Suprapubic skin (tissue), 4 donors: Measurements from ENCODE around the gene CAPRIN1.

Experiments
- POLR2A ChIP-seq, 2 donors: fragments of 450-650 bp; IDR thresholded peaks; one replicate each; pipeline ENCODE4 v1.6.1; 2017; ENCODE audit warnings: antibody characterized with exemption in 2 of 2, mild to moderate bottlenecking in 2 of 2, moderate library complexity in 2 of 2
- POLR2AphosphoS5 ChIP-seq, 3 donors: sonication (generic); formaldehyde crosslinking; IDR thresholded peaks; one replicate each; pipeline ENCODE4 v1.6.1; 2017; ENCODE audit warnings: antibody characterized with exemption in 3 of 3
- TF ChIP-seq, protein P1 (sequence below), 2 donors: fragments of 200-600 bp in 1 of 2; fragments of 450-650 bp in 1 of 2; sonication (generic) in 1 of 2; IDR thresholded peaks; one replicate each; pipeline ENCODE4 v1.5.1; 2016 to 2019; ENCODE audit warnings: antibody characterized with exemption in 2 of 2, mild to moderate bottlenecking in 1 of 2, moderate library complexity in 1 of 2

DNA sequence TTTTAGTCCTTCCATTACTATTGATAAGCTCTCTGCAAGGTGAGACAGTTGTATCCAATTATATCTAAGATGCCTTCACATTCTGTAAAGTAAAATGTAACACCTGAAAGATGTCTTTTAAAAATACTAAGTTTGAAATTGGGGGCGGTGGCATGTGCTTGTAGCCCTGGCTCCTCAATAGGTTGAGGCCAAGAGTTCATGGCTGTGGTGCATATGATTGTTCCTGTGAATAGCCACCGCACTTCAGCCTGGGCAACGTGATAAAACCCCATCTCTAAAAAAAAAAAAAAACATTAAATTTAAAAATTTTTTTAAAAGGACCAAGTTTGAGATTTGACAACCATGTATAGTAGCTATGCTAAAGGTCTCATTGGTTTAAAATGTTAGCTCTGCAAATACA lies 20.5 kb downstream of the CAPRIN1 start:
- TF ChIP-seq POLR2A (IDR thresholded peaks at IDR 0.05) (no peak), POLR2AphosphoS5 (IDR thresholded peaks at IDR 0.05) (no peak)
- TF ChIP-seq, protein P1, sequence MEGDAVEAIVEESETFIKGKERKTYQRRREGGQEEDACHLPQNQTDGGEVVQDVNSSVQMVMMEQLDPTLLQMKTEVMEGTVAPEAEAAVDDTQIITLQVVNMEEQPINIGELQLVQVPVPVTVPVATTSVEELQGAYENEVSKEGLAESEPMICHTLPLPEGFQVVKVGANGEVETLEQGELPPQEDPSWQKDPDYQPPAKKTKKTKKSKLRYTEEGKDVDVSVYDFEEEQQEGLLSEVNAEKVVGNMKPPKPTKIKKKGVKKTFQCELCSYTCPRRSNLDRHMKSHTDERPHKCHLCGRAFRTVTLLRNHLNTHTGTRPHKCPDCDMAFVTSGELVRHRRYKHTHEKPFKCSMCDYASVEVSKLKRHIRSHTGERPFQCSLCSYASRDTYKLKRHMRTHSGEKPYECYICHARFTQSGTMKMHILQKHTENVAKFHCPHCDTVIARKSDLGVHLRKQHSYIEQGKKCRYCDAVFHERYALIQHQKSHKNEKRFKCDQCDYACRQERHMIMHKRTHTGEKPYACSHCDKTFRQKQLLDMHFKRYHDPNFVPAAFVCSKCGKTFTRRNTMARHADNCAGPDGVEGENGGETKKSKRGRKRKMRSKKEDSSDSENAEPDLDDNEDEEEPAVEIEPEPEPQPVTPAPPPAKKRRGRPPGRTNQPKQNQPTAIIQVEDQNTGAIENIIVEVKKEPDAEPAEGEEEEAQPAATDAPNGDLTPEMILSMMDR (IDR thresholded peaks at IDR 0.05): no peak
